BJ (cell line): ENCODE data around the gene DPEP3. TPM values are rescaled to one million over a fixed set of nuclear protein-coding genes. Genes with fewer than 3 reads are reported as not detected.

ENCODE experiments used
- CTCF ChIA-PET: fragments of 350-600 bp; formaldehyde crosslinking; extraction: SDS; loops from one replicate; lab custom pipeline; 2021; ENCODE audit warnings: antibody characterized with exemption, inconsistent platforms; lab: Yijun Ruan, JAX
- POLR2A ChIA-PET: fragments of 300-600 bp; sonication (Branson Sonifier 250); formaldehyde crosslinking; extraction: SDS; loops from one replicate; lab custom pipeline; 2021; ENCODE audit warnings: antibody characterized with exemption; lab: Charles Lee
- DNase-seq: peaks from one replicate; pipeline ENCODE4 v3.0.0-alpha.2; 2011; ENCODE audit warnings: low read depth
- H3K27me3 ChIP-seq: 2 replicates; pipeline ENCODE4 v1.6.0; 2011; ENCODE audit warnings: low read length; ENCODE audit not compliant: control insufficient read depth, insufficient read depth
- H3K36me3 ChIP-seq: 2 replicates; pipeline ENCODE4 v1.5.1; 2011; ENCODE audit warnings: low read length; ENCODE audit not compliant: control insufficient read depth, insufficient read depth
- H3K4me3 ChIP-seq: 2 replicates; pipeline ENCODE4 v1.5.1; 2011; ENCODE audit warnings: low read depth, mild to moderate bottlenecking, control low read depth, low read length
- polyA minus RNA-seq: library from RNA; depleted of rRNA, polyadenylated mRNA; stranded (reverse); fragments of >200 nt; gene quantifications from 2 replicates; pipeline ENCODE4 v1.2.3, GENCODE V29; 2011; rRNA and poly(A)+ RNA removed
- polyA plus RNA-seq: library from polyadenylated mRNA; depleted of rRNA; stranded (reverse); fragments of >200 nt; gene quantifications from 2 replicates; pipeline ENCODE4 v1.2.3, GENCODE V29; 2011; rRNA removed
- TF ChIP-seq, protein P1 (sequence below): IDR thresholded peaks from 2 replicates; pipeline ENCODE4 v1.5.1; 2011; ENCODE audit warnings: low read depth, mild to moderate bottlenecking, control low read depth, inconsistent platforms, low read length, moderate library complexity; ENCODE audit not compliant: insufficient read depth

DPEP3 gene, protein sequence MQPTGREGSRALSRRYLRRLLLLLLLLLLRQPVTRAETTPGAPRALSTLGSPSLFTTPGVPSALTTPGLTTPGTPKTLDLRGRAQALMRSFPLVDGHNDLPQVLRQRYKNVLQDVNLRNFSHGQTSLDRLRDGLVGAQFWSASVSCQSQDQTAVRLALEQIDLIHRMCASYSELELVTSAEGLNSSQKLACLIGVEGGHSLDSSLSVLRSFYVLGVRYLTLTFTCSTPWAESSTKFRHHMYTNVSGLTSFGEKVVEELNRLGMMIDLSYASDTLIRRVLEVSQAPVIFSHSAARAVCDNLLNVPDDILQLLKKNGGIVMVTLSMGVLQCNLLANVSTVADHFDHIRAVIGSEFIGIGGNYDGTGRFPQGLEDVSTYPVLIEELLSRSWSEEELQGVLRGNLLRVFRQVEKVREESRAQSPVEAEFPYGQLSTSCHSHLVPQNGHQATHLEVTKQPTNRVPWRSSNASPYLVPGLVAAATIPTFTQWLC
- polyA plus RNA-seq, result not detected in 2 replicates
- not detected in 2 replicates for polyA minus RNA-seq

DNA sequence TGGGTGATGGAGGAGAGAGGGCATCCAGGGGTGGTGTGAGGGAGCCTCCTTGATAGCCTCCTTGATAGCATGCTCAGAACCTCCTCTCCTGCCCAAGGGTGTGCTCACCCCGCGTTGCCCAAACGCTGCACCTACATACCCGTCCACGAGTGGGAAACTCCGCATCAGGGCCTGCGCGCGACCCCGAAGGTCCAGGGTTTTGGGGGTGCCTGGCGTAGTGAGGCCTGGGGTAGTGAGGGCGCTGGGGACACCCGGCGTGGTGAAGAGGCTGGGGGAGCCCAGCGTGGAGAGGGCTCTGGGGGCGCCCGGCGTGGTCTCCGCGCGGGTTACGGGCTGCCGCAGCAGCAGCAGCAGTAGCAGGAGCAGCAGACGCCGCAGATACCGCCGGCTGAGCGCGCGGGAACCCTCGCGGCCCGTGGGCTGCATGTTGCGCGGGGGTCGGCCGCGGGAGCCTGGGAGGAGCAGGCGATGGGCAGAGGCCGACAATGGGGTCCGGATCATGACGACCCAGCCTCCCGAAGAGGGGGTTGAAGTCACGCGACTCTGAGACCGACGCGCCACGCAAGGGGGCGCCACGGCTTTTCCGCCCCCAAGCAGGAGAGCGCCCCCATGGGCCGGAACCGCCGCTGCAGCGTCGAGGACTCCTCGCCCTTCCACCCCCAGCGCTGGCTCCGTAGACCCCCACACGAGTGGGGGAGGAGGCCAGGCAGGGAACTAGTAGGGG is at the start of gene DPEP3:
TSS of gene DPEP3 (minus strand) at position 545 of the 724 bp plus-strand sequence. CDS start at position 426, 119 bp downstream.
- H3K4me3 ChIP-seq, result no peak within 1 kb of the TSS
- H3K36me3 ChIP-seq, result no peaks in the 10 kb centered on the region
- ChIA-PET CTCF (interaction anchor here (0.6 kb wide), 1 partner anchor 11 kb away, joined by 3 read pairs; no protein-coding TSS in a partner anchor), POLR2A (no interaction called here)
- no peak for DNase-seq
- H3K27me3 ChIP-seq, result peaks cover 13% of the 10 kb centered on the region
- TF ChIP-seq, protein P1, sequence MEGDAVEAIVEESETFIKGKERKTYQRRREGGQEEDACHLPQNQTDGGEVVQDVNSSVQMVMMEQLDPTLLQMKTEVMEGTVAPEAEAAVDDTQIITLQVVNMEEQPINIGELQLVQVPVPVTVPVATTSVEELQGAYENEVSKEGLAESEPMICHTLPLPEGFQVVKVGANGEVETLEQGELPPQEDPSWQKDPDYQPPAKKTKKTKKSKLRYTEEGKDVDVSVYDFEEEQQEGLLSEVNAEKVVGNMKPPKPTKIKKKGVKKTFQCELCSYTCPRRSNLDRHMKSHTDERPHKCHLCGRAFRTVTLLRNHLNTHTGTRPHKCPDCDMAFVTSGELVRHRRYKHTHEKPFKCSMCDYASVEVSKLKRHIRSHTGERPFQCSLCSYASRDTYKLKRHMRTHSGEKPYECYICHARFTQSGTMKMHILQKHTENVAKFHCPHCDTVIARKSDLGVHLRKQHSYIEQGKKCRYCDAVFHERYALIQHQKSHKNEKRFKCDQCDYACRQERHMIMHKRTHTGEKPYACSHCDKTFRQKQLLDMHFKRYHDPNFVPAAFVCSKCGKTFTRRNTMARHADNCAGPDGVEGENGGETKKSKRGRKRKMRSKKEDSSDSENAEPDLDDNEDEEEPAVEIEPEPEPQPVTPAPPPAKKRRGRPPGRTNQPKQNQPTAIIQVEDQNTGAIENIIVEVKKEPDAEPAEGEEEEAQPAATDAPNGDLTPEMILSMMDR, result peak; percentile 31; the same call in 1 of the 2 replicates

DNA sequence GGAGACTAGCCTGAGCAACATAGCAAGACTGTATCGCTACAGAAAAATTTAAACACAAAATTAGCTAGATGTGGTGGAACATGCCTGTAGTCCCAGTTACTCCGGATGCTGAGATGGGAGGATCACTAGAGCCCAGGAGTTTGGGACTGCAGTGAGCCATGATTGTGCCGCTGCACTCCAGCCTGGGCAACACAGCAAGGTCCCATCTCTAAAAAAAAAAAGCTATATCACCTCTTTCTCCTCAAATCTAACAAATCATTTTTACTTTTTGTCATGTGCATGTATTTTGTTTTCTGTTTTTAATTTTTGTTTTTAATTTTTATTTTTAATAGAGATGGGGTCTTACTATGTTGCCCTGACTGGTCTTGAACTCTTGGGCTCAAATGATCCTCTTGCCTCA is 48.7 kb upstream of the DPEP3 start:
- DNase-seq, result no peak
- Histone ChIP-seq H3K27me3 (no peaks in the 10 kb centered on the region), H3K36me3 (peaks cover 1% of the 10 kb centered on the region), H3K4me3 (no peak overlapping the region)
- CTCF ChIA-PET, result interaction anchor here (0.5 to 4.5 kb wide), 5 partner anchors 9 to 212 kb away, joined by 3 to 29 read pairs (median 4); no protein-coding TSS in a partner anchor
- TF ChIP-seq, protein P1, result no peak
- POLR2A ChIA-PET, result no interaction called here

DNA sequence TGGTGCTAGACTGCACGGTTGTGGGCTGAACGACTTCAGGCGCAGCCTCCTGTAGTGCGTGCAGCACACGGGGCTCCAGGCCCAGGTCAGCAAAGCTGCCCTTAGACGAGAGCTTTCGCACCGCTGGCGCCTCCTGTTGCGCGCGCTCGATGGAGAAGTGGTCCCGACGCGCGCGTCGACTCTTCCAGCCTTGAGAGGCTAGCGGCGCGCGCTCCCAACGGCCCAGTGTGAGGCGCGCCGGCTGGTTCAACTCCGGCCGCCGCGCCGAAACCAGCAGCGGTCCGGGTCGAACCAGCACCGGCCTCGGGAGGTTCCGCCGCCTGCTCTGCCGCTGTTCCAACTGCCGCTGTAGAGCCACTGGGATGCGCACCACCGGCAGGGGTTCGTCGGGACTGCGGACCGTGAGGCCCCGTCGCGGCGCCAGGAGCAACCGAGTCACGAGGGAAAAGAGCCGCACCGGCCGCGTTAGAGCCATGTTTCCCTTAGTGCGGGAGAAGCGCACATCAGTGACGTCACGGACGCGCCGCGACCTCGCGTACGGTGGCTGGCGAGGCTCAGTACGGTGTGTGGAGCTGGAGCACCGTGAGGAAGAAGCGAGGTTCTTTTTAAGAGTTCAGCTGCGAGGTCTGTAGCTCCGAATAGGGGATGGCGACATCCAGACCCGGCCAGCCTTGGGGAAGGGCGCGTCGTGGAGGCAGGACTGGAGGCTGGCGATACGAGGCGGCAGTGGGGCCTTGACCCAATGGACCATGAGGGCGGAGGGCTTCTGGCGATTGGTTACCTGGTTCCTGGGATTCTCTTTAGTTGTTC is 42.6 kb upstream of the DPEP3 start, which contains the start of the genes DDX28 and DUS2:
TSS of gene DDX28 (minus strand) at position 505 of the 810 bp plus-strand sequence. CDS start at position 475, 30 bp downstream.
TSS of gene DUS2 (plus strand) at position 557 of the 810 bp plus-strand sequence. CDS start 14,740 bp downstream, outside the sequence.
- CTCF ChIA-PET, result interaction anchor here (0.9 to 3.0 kb wide), 10 partner anchors 11 to 529 kb away, joined by 3 to 19 read pairs (median 3); partner anchors contain the start of gene NRN1L
- peak; percentile 31 for DNase-seq
- POLR2A ChIA-PET, result interaction anchor here (0.7 kb wide), 1 partner anchor 18 kb away, joined by 3 read pairs; no protein-coding TSS in a partner anchor

DNA sequence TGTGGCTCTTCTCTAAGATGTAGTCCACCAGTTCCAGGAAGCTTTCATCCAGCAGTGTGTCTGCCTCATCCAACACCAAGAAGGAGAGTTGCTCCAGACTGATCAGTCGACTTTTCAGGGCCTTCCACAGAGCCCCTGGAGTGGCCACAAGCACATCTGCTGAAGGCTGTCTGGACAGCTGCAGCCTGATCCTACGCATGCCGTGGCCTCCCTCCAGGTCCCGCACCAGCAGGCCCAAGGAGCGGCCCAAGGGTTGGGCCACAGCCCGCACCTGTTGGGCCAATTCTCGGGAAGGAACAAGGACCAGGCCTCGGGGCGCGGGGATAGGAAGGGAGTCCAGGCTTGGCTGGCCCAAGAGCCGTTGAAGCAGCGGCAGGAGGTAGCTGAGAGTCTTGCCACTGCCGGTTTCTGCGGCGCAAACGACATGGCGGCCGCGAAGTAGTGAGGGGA is 42.0 kb upstream of the DPEP3 start:
- TF ChIP-seq, protein P1, result no peak
- Histone ChIP-seq H3K36me3 (peaks cover 1% of the 10 kb centered on the region; the same call in 1 of the 2 replicates), H3K27me3 (no peaks in the 10 kb centered on the region), H3K4me3 (peak overlapping the region; percentile 70)
- no peak for DNase-seq
- ChIA-PET CTCF (interaction anchor here (0.9 to 3.0 kb wide), 7 partner anchors 11 to 350 kb away, joined by 3 to 19 read pairs (median 3); no protein-coding TSS in a partner anchor), POLR2A (no interaction called here)

More for the DNA sequence above, 42.6 kb upstream of the DPEP3 start, which contains the start of the genes DDX28 and DUS2:
- Histone ChIP-seq H3K36me3 (peaks cover 1% of the 10 kb centered on the region), H3K4me3 (peak within 1 kb of the TSS; percentile 70), H3K27me3 (no peaks in the 10 kb centered on the region)
- TF ChIP-seq, protein P1, result no peak
